IPS-18a (cell line): Measurements from ENCODE around the gene OSMR.

ENCODE experiments used
- H3K27ac ChIP-seq: one replicate; pipeline ENCODE4 v1.5.1; 2013; ENCODE audit warnings: low read length
- H3K27me3 ChIP-seq: one replicate; pipeline ENCODE4 v1.6.1; 2013; ENCODE audit warnings: mild to moderate bottlenecking, low read length; ENCODE audit not compliant: control insufficient read depth, insufficient read depth
- H3K36me3 ChIP-seq: one replicate; pipeline ENCODE4 v1.6.1; 2013; ENCODE audit warnings: low read depth, low read length; ENCODE audit not compliant: control insufficient read depth
- H3K4me1 ChIP-seq: one replicate; pipeline ENCODE4 v1.6.1; 2013; ENCODE audit warnings: low read depth, low read length; ENCODE audit not compliant: control insufficient read depth
- H3K4me3 ChIP-seq: one replicate; pipeline ENCODE4 v1.5.1; 2013; ENCODE audit warnings: low read length
- H3K9ac ChIP-seq: one replicate; pipeline ENCODE4 v1.6.1; 2013; ENCODE audit warnings: mild to moderate bottlenecking, low read length, moderate library complexity
- H3K9me3 ChIP-seq: one replicate; pipeline ENCODE4 v1.6.1; 2013; ENCODE audit warnings: low read depth, low read length; ENCODE audit not compliant: control insufficient read depth

Gene OSMR

DNA sequence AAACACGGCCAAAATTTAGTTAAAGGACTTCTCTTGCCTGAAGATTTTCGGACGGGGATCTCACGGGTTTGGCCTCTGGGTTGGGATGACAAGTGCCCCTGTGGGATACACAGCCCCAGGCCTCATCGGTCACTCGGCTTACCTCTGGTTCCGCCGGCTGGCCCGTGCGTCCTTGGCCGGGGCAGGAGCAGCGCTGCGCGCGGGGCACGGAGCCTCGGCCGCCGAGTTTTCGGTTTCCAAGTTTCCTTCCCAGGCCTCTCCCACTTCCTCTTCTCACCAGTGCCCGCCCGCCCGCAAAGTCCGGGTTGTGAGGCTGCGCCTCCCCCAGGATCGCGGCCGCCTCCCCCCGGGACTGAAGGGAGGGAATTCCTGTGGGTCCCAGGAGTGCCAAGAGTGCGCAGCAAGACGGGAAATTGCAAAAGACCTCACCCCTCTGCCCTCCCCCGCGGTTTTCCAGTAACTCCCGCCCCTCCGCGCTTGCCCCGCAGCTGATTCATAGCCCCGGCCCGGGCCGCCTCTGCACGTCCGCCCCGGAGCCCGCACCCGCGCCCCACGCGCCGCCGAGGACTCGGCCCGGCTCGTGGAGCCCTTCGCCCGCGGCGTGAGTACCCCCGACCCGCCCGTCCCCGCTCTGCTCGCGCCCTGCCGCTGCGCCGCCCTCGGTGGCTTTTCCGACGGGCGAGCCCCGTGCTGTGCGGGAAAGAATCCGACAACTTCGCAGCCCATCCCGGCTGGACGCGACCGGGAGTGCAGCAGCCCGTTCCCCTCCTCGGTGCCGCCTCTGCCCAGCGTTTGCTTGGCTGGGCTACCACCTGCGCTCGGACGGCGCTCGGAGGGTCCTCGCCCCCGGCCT, at the start of gene OSMR:
TSS of gene OSMR (plus strand) at position 487 of the 853 bp plus-strand sequence. CDS start 23,033 bp downstream, outside the sequence.
- Histone ChIP-seq H3K9me3 (no peaks in the 10 kb centered on the region), H3K9ac (no peak within 1 kb of the TSS), H3K4me1 (no peaks in the 10 kb centered on the region), H3K27me3 (peaks cover 43% of the 10 kb centered on the region), H3K4me3 (peak within 1 kb of the TSS; percentile 67), H3K36me3 (no peaks in the 10 kb centered on the region), H3K27ac (no peak within 1 kb of the TSS)

DNA sequence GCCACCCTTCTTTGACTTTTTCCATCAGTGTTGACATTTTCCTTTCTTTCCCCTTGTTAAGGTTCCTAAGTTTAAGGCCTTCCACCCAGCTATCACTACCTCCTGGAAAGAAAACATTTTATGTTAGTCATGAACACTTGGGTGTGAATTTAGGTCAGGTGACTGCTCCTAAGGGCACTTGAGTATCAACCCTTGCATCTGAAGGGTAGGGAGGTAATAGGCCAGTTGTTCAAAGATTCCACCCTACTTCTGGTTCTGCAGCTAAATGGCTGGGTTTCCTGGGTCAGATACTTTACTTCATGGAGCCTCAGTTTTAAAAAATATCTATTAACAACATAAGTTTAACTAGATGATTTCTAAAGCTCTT, 49.1 kb upstream of the OSMR start:
- no peak overlapping the region for H3K9ac ChIP-seq
- no peaks in the 10 kb centered on the region for H3K36me3 ChIP-seq
- H3K27ac ChIP-seq, result no peak overlapping the region
- H3K9me3 ChIP-seq, result no peaks in the 10 kb centered on the region
- H3K4me1 ChIP-seq, result no peaks in the 10 kb centered on the region
- H3K4me3 ChIP-seq, result no peak overlapping the region
- H3K27me3 ChIP-seq, result no peaks in the 10 kb centered on the region

DNA sequence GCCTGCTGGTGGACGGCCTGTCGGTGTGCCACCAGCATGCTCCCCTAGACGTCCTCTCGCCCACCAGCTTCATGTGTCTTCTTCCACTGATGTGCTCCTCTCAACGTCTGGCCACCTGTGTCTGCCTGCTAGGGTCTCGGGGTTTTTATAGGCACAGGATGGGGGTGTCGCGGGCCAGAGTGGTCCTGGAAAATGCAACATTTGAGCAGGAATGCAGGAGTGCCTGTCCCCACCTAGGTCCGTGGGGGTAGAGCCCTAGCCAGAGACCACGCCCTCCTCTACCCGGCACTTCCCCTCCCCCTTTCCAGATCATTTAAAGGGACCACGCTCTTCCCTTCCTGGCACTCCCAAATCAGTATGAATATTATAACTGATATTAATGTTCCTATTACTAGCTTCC, 48.0 kb upstream of the OSMR start:
- H3K4me3 ChIP-seq, result no peak overlapping the region
- H3K27ac ChIP-seq, result no peak overlapping the region
- no peaks in the 10 kb centered on the region for H3K36me3 ChIP-seq
- no peaks in the 10 kb centered on the region for H3K9me3 ChIP-seq
- H3K9ac ChIP-seq, result no peak overlapping the region
- H3K4me1 ChIP-seq, result no peaks in the 10 kb centered on the region
- no peaks in the 10 kb centered on the region for H3K27me3 ChIP-seq

DNA sequence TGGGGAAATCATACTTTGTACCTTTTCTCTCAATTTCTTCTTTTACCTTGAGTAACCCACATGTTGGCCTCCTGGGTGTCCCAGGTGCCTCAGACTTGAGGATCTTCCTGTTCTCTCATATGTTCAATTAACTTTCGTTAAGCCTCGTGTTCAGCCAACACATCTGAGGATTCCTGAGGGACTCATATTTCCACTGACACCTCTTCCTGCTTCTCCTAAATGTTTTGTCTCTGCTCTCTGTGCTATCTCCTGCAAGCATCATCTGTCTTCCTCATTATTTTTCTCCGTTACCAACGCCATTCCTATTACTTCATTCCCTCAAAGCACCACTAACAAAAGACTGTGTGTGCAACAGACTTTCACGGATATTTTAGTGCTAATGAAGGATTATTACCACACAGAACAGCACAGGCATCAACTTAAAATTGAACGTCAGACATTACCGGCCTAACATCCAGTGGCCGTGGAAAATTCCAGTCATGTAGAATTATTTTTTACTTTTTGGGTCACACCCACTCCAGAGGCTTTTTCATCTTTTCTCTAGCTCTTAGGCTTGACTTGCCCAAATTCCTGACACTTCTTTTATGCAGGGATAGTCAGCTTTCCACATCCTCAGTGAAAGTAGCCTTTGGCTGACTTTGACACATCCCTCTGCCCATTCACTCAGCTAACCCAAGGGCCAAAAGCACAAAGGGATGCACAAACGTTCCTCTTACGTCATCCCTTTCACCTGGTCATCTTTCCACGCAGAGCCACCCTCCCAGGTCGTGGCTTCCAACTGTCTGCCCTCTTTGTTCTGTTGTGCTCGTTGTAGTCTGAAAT, 46.0 kb upstream of the OSMR start:
- Histone ChIP-seq H3K27me3 (no peaks in the 10 kb centered on the region), H3K9me3 (no peaks in the 10 kb centered on the region), H3K4me1 (no peaks in the 10 kb centered on the region), H3K4me3 (no peak overlapping the region), H3K9ac (no peak overlapping the region), H3K36me3 (no peaks in the 10 kb centered on the region), H3K27ac (no peak overlapping the region)

GRCh38 chr5:38800515-38800914, 45.3 kb upstream of the OSMR start:
- Histone ChIP-seq H3K27ac (no peak overlapping the region), H3K9ac (no peak overlapping the region), H3K4me1 (no peaks in the 10 kb centered on the region), H3K27me3 (no peaks in the 10 kb centered on the region), H3K36me3 (no peaks in the 10 kb centered on the region), H3K4me3 (no peak overlapping the region), H3K9me3 (no peaks in the 10 kb centered on the region)

GRCh38 chr5:38802125-38802524, 43.7 kb upstream of the OSMR start:
- H3K36me3 ChIP-seq, result no peaks in the 10 kb centered on the region
- H3K4me3 ChIP-seq, result no peak overlapping the region
- H3K9ac ChIP-seq, result no peak overlapping the region
- no peaks in the 10 kb centered on the region for H3K9me3 ChIP-seq
- H3K27ac ChIP-seq, result no peak overlapping the region
- H3K4me1 ChIP-seq, result no peaks in the 10 kb centered on the region
- no peaks in the 10 kb centered on the region for H3K27me3 ChIP-seq

- H3K4me1 ChIP-seq, result no peaks in the 10 kb centered on the region
- H3K9ac ChIP-seq, result no peak overlapping the region
- H3K27me3 ChIP-seq, result no peaks in the 10 kb centered on the region
- no peaks in the 10 kb centered on the region for H3K9me3 ChIP-seq
- no peaks in the 10 kb centered on the region for H3K36me3 ChIP-seq
- H3K27ac ChIP-seq, result no peak overlapping the region
- no peak overlapping the region for H3K4me3 ChIP-seq
Measured at GRCh38 chr5:38803246-38803645, 42.6 kb upstream of the OSMR start.

DNA sequence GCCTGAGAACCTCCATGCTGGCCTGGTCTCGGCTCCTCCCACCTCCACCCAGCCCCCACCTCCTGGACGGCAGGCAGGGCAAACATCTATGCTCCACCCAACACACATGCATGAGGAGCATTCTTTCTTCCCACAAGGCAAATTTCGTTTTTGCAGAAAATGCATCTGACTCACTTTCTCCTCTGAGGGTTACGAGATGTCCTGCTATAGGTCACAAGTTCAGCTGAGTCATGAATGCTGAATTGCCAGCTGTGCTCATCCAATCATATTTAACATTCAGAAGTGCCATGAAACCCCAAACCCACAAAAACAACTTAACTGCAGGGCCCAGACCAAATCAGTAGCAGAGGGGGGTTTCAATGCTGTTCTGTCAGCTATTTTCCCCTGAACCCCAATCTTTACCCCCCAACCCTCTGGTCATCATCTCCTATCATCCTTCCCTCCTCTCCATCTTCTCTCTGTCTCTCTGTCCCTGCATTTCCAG, 39.0 kb upstream of the OSMR start:
- Histone ChIP-seq H3K9me3 (no peaks in the 10 kb centered on the region), H3K4me1 (peaks cover 8% of the 10 kb centered on the region), H3K4me3 (no peak overlapping the region), H3K36me3 (no peaks in the 10 kb centered on the region), H3K9ac (no peak overlapping the region), H3K27ac (no peak overlapping the region), H3K27me3 (peaks cover 9% of the 10 kb centered on the region)

DNA sequence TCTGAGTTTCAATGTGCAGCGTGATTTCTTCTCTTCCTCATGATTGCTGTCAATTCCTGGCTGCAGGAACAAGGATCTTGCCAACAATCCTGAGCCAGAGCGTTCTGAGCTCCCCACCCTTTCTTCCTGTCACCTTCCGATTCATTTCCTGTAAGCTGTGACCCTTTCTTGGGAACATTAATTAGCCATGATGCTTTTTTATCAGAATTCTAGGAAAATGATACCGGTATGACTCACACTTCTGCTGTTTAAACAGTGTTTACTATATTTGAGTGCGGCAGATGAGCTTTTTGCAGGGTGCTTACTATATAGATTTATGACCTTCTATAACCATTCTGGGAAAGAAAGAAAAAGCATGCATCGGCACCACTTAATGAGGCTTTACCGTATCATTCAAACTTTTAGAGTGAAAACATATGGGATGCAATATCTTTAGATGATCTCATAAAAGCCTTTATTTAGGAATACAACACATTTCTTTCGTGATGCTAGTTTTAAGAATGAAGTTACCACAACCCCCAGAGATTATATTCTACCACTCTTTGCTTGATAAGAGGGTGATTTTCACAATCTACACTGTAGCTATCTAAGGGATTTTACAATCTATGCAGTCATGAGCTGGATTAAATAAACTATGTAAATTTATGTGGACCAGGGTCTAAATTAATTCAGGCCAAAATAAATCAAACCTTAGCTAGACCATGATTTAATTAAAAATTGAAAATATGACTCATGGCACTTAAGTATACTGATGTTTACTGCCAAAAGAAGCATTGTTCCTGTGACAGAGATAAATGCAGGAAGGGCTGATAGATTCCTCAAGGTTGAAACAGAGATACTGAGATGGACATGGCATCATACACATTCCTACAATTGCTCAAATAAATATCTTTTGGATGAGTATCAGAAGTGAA, 38.0 kb upstream of the OSMR start:
- Histone ChIP-seq H3K27me3 (peaks cover 9% of the 10 kb centered on the region), H3K27ac (no peak overlapping the region)

DNA sequence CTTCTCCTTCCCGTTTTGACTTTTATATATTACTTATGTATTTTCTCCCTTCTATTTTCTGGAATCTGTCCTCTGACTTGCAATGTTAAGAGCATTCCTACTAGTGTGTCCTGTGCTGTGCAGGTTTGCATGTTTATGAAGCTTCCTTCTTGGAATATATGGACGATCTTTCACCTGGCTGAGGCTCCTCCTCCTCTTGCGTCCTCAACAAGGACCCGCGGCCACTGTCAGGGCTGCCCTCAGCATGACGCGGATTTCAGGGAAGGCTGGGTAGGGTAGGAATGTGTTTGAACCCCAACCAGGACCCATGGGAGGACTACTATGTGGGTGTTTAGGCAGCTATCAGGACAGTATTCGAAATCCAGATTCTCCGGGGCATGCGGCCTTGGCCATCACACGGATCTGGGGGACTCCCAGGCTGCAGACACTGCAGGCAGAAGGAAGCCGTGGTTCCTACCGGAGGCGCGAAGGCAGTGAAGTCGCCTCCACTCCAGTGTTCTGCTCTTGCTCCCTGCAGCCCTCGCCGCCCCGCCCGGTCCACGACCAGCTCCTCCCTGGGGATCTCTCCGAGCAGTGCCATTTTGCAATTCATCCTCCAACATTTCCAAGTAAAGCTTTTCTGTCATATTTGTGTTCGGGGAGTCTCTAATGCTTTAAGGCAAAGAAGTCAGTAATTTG, 37.0 kb upstream of the OSMR start:
- Histone ChIP-seq H3K27me3 (peaks cover 9% of the 10 kb centered on the region), H3K4me3 (no peak overlapping the region), H3K9ac (no peak overlapping the region), H3K27ac (no peak overlapping the region), H3K9me3 (no peaks in the 10 kb centered on the region), H3K4me1 (peaks cover 8% of the 10 kb centered on the region), H3K36me3 (no peaks in the 10 kb centered on the region)

More for the DNA sequence above, 38.0 kb upstream of the OSMR start:
- H3K4me3 ChIP-seq, result no peak overlapping the region
- no peaks in the 10 kb centered on the region for H3K36me3 ChIP-seq
- no peak overlapping the region for H3K9ac ChIP-seq
- H3K9me3 ChIP-seq, result no peaks in the 10 kb centered on the region
- peaks cover 8% of the 10 kb centered on the region for H3K4me1 ChIP-seq
